B cell (primary cell): ENCODE results near the gene FAU. TPM values are rescaled to one million over a fixed set of nuclear protein-coding genes. Genes with fewer than 3 reads are reported as not detected.

Source experiments
- ATAC-seq: fragments of 200-7000 bp; cut with Tn5 transposase; one replicate; pipeline ENCODE4 v1.10.0; 2021; ENCODE audit warnings: low read depth, mild to moderate bottlenecking, moderate number of reproducible peaks, moderate library complexity
- CTCF ChIA-PET: fragments of 350-600 bp; sonication (Branson Sonifier 250); formaldehyde crosslinking; loops from one replicate; lab custom pipeline; 2021; ENCODE audit warnings: antibody characterized with exemption, inconsistent platforms; lab: Charles Lee
- POLR2A ChIA-PET: fragments of 350-600 bp; sonication (Branson Sonifier 250); formaldehyde crosslinking; loops from one replicate; lab custom pipeline; 2021; ENCODE audit warnings: antibody characterized with exemption; lab: Charles Lee
- DNase-seq: peaks from one replicate; pipeline ENCODE4 v3.0.0; 2013
- H2AFZ ChIP-seq: 2 replicates; pipeline ENCODE4 v1.6.1; 2012; ENCODE audit warnings: mild to moderate bottlenecking, low read depth, low read length; ENCODE audit not compliant: insufficient read depth, poor library complexity, severe bottlenecking
- H3K27ac ChIP-seq, 2 donors: 1 replicate in 1 of 2; 2 replicates in 1 of 2; pipeline ENCODE4 v1.5.1; 2012 to 2013; ENCODE audit warnings: low read length in 2 of 2, mild to moderate bottlenecking in 2 of 2, moderate library complexity in 1 of 2
- H3K27me3 ChIP-seq, 4 experiments: fragments of 200-600 bp in 1 of 4; sonication (generic) in 1 of 4; replicated peaks in 1 of 4; 1 replicate in 2 of 4; 2 replicates in 2 of 4; pipeline versions ENCODE4 v1.6.1 to v1.7.0; 2013 to 2016; ENCODE audit warnings: low read length in 3 of 4, mild to moderate bottlenecking in 2 of 4, mixed read lengths in 1 of 4, moderate library complexity in 1 of 4; ENCODE audit not compliant: insufficient read depth in 4 of 4, control insufficient read depth in 3 of 4; ENCODE audit errors: control extremely low read depth in 1 of 4
- H3K36me3 ChIP-seq, 2 experiments: replicated peaks in 1 of 2; 1 replicate in 1 of 2; 2 replicates in 1 of 2; pipeline versions ENCODE4 v1.6.1 to v1.7.1; 2013; ENCODE audit warnings: low read length in 1 of 2; ENCODE audit not compliant: insufficient read depth in 2 of 2, control insufficient read depth in 1 of 2; ENCODE audit errors: control extremely low read depth in 1 of 2, extremely low read depth in 1 of 2
- H3K4me1 ChIP-seq, 2 donors: fragments of 200-600 bp in 1 of 2; sonication (generic) in 1 of 2; 1 replicate in 1 of 2; 2 replicates in 1 of 2; pipeline versions ENCODE4 v1.5.1 to v1.6.1; 2013 to 2017; ENCODE audit warnings: low read length in 2 of 2; ENCODE audit not compliant: control insufficient read depth in 2 of 2, insufficient read depth in 2 of 2
- H3K4me2 ChIP-seq: replicated peaks from 2 replicates; pipeline ENCODE3; 2012; ENCODE audit warnings: mild to moderate bottlenecking, low read depth, low read length; ENCODE audit not compliant: poor library complexity, severe bottlenecking
- H3K4me3 ChIP-seq, 5 experiments: fragments of 200-600 bp in 1 of 5; sonication (generic) in 1 of 5; 1 replicate in 3 of 5; 2 replicates in 2 of 5; pipeline versions ENCODE4 v1.5.1 to v1.7.0; 2011 to 2016; ENCODE audit warnings: low read length in 4 of 5, mild to moderate bottlenecking in 4 of 5, low read depth in 2 of 5, control low read depth in 1 of 5, moderate library complexity in 1 of 5; ENCODE audit not compliant: insufficient read depth in 1 of 5; ENCODE audit errors: control extremely low read depth in 1 of 5, extremely low read depth in 1 of 5
- H3K79me2 ChIP-seq: fragments of 200-600 bp; sonication (generic); one replicate; pipeline ENCODE4 v1.6.0; 2016; ENCODE audit warnings: low read length; ENCODE audit not compliant: control insufficient read depth, insufficient read depth
- H3K9ac ChIP-seq: fragments of 200-600 bp; sonication (generic); 2 replicates; pipeline ENCODE4 v1.6.1; 2017; ENCODE audit warnings: mild to moderate bottlenecking, low read length, moderate library complexity
- H3K9me3 ChIP-seq, 3 donors: one replicate each; pipeline versions ENCODE4 v1.6.1 to v1.7.1; 2013; ENCODE audit warnings: low read length in 2 of 3; ENCODE audit not compliant: control insufficient read depth in 2 of 3, insufficient read depth in 1 of 3; ENCODE audit errors: control extremely low read depth in 1 of 3
- H4K20me1 ChIP-seq: 2 replicates; pipeline ENCODE4 v1.6.0; 2012; ENCODE audit warnings: mild to moderate bottlenecking, low read length; ENCODE audit not compliant: insufficient read depth, control insufficient read depth, poor library complexity, severe bottlenecking
- H3K27ac Mint-ChIP-seq: one replicate; pipeline ENCODE4 v1.8.0; 2021; ENCODE audit warnings: mixed read lengths
- H3K27me3 Mint-ChIP-seq: one replicate; pipeline ENCODE4 v1.8.0; 2021; ENCODE audit warnings: mixed read lengths
- H3K4me1 Mint-ChIP-seq: one replicate; pipeline ENCODE4 v1.8.0; 2021; ENCODE audit warnings: mixed read lengths
- H3K4me3 Mint-ChIP-seq: one replicate; pipeline ENCODE4 v1.8.0; 2021; ENCODE audit warnings: mixed read lengths
- H3K9me3 Mint-ChIP-seq: one replicate; pipeline ENCODE4 v1.8.0; 2022; ENCODE audit warnings: mixed read lengths; ENCODE audit not compliant: insufficient read depth
- CTCF ChIP-seq: fragments of 200-600 bp; IDR thresholded peaks from one replicate; pipeline ENCODE4 v1.8.0; 2022; ENCODE audit warnings: antibody characterized with exemption, mild to moderate bottlenecking
- EZH2 ChIP-seq: IDR thresholded peaks from 2 replicates; pipeline ENCODE4 v1.6.1; 2012; ENCODE audit warnings: borderline replicate concordance, low read depth, mild to moderate bottlenecking, moderate library complexity, low read length; ENCODE audit not compliant: insufficient read depth, poor library complexity, severe bottlenecking
- WGBS: methylation state at CpG from one replicate; pipeline ENCODE4 v1.1.5; 2013; ENCODE audit warnings: missing lambda C conversion rate; ENCODE audit not compliant: insufficient coverage; 5-methylcytosine and 5-hydroxymethylcytosine counted together
- intact Hi-C: fragments of 100-400 bp; cut with micrococcal nuclease; formaldehyde crosslinking; loops from one replicate; pipeline ENCODE4 v1.10.0; 2022
- polyA plus RNA-seq: library from polyadenylated mRNA; depleted of rRNA; stranded (reverse); fragments of >200 nt; gene quantifications from 2 replicates; pipeline ENCODE4 v1.2.3, GENCODE V29; 2012
- total RNA-seq, 2 donors: library from RNA; stranded (reverse); fragments of 120-200 nt in 1 of 2; gene quantifications; 1 replicate in 1 of 2; 2 replicates in 1 of 2; pipeline versions ENCODE4 v1.2.3 to v1.2.4, GENCODE V29; 2013 to 2022

The FAU gene
- total and polyA plus RNA-seq, 2 donors (not counting 1 experiment from before 2014, with no cell fraction given), result 1,318 to 1,559 TPM

GRCh38 chr11:65095974-65096806 is 25.7 kb downstream of the FAU start, which contains the start of gene VPS51:
VPS51 (plus strand) TSS chr11:65096214; CDS start chr11:65096251, 37 bp downstream.
- ChIA-PET CTCF (interaction anchor here (0.7 to 10.2 kb wide), 4 partner anchors 11 to 250 kb away, joined by 3 to 96 read pairs (median 4); partner anchors contain the start of gene TM7SF2), POLR2A (interaction anchor here (0.6 to 4.0 kb wide), 9 partner anchors 14 to 324 kb away, joined by 3 to 26 read pairs (median 5); partner anchors contain the start of genes ARL2, CAPN1, FAU and MRPL49)
- Histone ChIP-seq H3K9ac (peak within 1 kb of the TSS; percentile 90), H3K4me3 (peak within 1 kb of the TSS; percentile 69 to 90 (median 77)), H3K27me3 (no peaks in the 10 kb centered on the region), H4K20me1 (peaks cover 18% of the 10 kb centered on the region), H3K27ac (peak within 1 kb of the TSS; percentile 77 to 81), H3K4me2 (peak within 1 kb of the TSS; percentile 92), H3K9me3 (peaks cover 0 to 6% (median 0%) of the 10 kb centered on the region in 3 donors), H3K79me2 (peaks cover 29% of the 10 kb centered on the region), H3K36me3 (peaks cover 0 to 21% of the 10 kb centered on the region in 2 experiments), H3K4me1 (peaks cover 10 to 16% of the 10 kb centered on the region in 2 donors), H2AFZ (peak within 1 kb of the TSS; percentile 88)
- Mint-ChIP-seq H3K9me3 (no peaks in the 10 kb centered on the region), H3K27me3 (no peaks in the 10 kb centered on the region), H3K4me1 (peaks cover 24% of the 10 kb centered on the region), H3K27ac (peak within 1 kb of the TSS; percentile 97), H3K4me3 (peak within 1 kb of the TSS; percentile 96)
- ATAC-seq (peak; percentile 86), DNase-seq (peak; percentile 93)
- WGBS, result under 1% methylated on average over 50 of the region's 52 CpGs
- intact Hi-C loops, result loop anchor here (1.0 kb wide), 5 partner anchors 12 to 83 kb away; partner anchors contain the start of genes CDCA5, SNX15, ZFPL1 and ZNHIT2
- TF ChIP-seq CTCF, result no peak
- no peak for TF ChIP-seq EZH2
